ENCODE results near the gene ARSJ.

The ARSJ gene

DNA sequence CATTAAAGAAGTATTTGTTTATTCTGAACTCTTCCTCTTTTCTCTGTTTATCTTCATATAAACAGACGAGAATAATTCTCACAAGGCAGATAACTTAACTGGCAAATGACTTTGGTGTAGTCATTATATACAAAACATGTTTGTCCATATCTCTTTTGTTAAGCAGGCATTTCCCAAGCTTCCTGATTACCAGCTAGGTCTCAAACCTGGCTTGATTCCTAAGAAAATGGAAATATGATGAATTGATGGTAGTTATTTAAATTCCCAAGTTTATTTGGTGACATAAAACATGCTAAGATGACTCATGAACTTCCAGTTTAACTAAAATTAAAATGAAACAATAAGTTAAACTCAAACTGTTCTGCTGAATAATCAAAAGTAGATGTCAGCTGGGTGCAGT is 96.8 kb downstream of the ARSJ start:
- DNase-seq (ENCODE audit: low spot score): no peak
- in situ Hi-C loops (cut with MboI; ENCODE audit: low pct_unique_long_range_greater_than_20kb, low sequenced_read_pairs, unreplicated experiment): no loop called here
- TF ChIP-seq, protein P1, sequence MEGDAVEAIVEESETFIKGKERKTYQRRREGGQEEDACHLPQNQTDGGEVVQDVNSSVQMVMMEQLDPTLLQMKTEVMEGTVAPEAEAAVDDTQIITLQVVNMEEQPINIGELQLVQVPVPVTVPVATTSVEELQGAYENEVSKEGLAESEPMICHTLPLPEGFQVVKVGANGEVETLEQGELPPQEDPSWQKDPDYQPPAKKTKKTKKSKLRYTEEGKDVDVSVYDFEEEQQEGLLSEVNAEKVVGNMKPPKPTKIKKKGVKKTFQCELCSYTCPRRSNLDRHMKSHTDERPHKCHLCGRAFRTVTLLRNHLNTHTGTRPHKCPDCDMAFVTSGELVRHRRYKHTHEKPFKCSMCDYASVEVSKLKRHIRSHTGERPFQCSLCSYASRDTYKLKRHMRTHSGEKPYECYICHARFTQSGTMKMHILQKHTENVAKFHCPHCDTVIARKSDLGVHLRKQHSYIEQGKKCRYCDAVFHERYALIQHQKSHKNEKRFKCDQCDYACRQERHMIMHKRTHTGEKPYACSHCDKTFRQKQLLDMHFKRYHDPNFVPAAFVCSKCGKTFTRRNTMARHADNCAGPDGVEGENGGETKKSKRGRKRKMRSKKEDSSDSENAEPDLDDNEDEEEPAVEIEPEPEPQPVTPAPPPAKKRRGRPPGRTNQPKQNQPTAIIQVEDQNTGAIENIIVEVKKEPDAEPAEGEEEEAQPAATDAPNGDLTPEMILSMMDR (IDR thresholded peaks at IDR 0.05; ENCODE audit: extremely low read depth, insufficient read depth, missing control alignments): no peak

DNA sequence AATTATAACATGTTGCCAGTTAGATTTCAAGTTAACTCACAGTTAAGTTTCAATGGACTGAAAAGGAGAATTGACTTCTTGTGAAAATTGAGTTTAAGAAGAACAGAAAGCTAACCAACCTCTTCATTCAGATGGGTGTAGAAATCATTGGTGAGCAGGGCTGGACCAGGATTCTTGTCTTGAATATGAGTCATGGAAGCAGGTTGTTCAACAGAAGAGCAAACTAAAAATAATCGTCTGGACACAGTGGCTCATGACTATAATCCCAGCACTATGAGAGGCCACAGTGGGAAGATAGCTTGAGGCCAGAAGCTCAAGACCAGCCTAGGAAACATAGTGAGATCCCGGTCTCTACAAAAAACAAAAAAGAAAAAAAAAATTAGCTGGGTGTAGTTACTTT is 98.2 kb downstream of the ARSJ start:
- in situ Hi-C loops (cut with MboI; ENCODE audit: low pct_unique_long_range_greater_than_20kb, low sequenced_read_pairs, unreplicated experiment): no loop called here
- TF ChIP-seq, protein P1 (IDR thresholded peaks at IDR 0.05; ENCODE audit: extremely low read depth, insufficient read depth, missing control alignments): no peak
- DNase-seq (ENCODE audit: low spot score): no peak

DNA sequence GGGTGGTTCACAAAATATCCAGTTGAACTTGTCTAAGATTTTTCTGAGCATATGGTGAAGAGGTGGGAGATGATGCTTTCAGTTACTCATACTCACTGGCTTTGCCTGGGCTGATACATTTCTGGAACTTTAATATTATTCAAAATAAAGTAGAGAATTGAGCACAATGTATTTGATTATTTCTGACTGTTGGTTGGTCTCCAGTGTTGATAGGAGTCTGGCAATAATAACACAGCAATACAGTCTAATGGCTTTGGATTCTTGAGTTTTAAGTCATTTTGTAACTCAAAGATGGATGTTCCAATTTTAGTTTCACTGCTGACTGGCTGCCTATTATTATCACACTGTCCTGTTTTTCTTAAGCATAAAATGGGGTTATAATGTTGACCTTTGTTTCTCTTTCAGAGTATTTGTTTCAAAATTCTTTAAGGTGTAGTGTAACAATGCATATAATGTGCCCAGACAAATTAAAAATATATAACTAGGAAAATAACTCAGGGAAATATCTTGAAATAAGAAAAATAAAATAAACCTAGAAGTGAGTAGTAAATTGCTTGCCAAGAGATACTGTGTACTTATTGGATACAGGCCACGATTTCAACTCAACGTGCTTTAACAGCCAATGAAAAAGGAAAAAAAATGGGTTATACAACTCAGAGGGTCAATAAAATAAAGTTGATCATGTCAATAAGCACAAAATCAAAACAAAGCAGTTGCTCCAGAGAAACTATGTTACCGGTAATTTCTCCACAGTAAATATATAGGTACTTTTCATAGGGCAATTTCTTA is 99.0 kb downstream of the ARSJ start:
- no peak for DNase-seq (ENCODE audit: low spot score)
- TF ChIP-seq, protein P1 (IDR thresholded peaks at IDR 0.05; ENCODE audit: extremely low read depth, insufficient read depth, missing control alignments): no peak
- in situ Hi-C loops (cut with MboI; ENCODE audit: low pct_unique_long_range_greater_than_20kb, low sequenced_read_pairs, unreplicated experiment): no loop called here

DNA sequence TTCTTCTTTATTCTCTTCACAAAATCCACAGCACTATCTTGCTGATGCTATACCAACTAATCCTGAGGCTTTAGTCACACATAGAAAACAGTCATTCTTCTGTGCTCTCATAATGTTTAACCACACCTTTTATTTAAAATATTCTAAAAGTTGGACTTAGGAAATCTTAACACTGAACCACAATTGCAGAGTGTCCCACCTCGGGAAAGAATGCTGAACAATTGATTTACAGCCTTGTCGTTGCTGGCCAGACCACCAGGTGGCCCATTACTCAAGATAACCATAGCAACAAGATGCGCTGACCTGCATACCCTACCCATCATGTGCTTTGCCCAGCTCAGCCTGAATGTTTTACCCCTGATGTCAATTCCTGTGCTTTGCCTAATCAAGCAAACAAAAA is 100.8 kb downstream of the ARSJ start:
- DNase-seq (ENCODE audit: low spot score): no peak
- TF ChIP-seq, protein P1 (IDR thresholded peaks at IDR 0.05; ENCODE audit: extremely low read depth, insufficient read depth, missing control alignments): no peak
- in situ Hi-C loops (cut with MboI; ENCODE audit: low pct_unique_long_range_greater_than_20kb, low sequenced_read_pairs, unreplicated experiment): no loop called here

DNA sequence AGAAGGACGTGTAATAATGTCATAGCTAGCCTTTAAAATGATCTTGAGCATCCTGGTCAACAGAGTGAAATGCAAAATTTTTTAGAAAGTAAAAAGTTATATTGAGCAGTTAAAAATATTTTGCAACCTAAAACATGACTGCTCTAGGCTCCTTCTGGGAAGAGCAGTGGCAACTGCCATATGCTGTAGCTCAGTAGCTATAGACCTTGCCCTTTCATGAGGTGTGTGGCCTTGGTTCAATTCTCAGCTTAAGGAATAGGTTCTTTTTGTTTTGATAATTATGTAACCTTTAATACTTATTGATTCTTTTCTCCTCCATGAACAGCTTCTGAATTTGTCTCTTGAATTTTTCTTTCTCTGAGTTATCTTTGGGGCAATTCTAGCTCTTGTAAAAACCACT is 105.0 kb downstream of the ARSJ start:
- TF ChIP-seq, protein P1 (IDR thresholded peaks at IDR 0.05; ENCODE audit: extremely low read depth, insufficient read depth, missing control alignments): no peak
- in situ Hi-C loops (cut with MboI; ENCODE audit: low pct_unique_long_range_greater_than_20kb, low sequenced_read_pairs, unreplicated experiment): no loop called here
- DNase-seq (ENCODE audit: low spot score): no peak

DNA sequence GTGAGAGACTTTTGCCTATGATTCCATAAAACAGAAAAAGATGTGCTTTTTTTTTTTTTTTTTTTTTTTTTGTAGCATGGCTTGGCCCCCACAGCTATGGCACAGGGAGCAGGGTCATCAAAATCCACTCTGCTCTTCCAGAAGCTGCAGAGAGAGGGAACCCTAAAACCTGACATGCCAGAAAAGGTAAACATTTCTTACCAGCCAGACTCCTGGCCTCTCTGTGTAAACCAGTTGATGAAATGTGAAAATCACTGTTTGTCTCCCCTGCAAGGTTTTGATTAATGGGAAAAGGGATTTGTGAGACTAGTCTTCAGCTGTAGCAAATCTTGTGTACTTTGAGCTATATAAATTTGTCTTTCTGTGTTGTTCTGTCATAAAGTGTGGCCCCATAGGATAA is 105.9 kb downstream of the ARSJ start:
- in situ Hi-C loops (cut with MboI; ENCODE audit: low pct_unique_long_range_greater_than_20kb, low sequenced_read_pairs, unreplicated experiment): no loop called here
- TF ChIP-seq, protein P1 (IDR thresholded peaks at IDR 0.05; ENCODE audit: extremely low read depth, insufficient read depth, missing control alignments): no peak
- DNase-seq (ENCODE audit: low spot score): no peak
